Loucy (cell line): ENCODE data around the gene PDGFA.

Source experiments
- H2AFZ ChIP-seq: fragments of 200-600 bp; sonication (generic); 2 replicates; pipeline ENCODE4 v1.6.0; 2016; ENCODE audit warnings: antibody characterized with exemption, mild to moderate bottlenecking, low read length, moderate library complexity
- H3F3A ChIP-seq: fragments of 200-600 bp; 2 replicates; pipeline ENCODE4 v1.6.0; 2016; ENCODE audit warnings: antibody characterized with exemption, low read depth, mild to moderate bottlenecking
- H3K27me3 ChIP-seq: fragments of 200-600 bp; sonication (generic); 2 replicates; pipeline ENCODE4 v1.6.1; 2014; ENCODE audit warnings: low read length, mild to moderate bottlenecking; ENCODE audit not compliant: insufficient read depth, poor library complexity, severe bottlenecking
- H3K36me3 ChIP-seq: fragments of 200-600 bp; sonication (generic); 2 replicates; pipeline ENCODE4 v1.6.1; 2016; ENCODE audit warnings: low read length; ENCODE audit not compliant: insufficient read depth
- H3K4me1 ChIP-seq: fragments of 200-600 bp; sonication (generic); 2 replicates; pipeline ENCODE4 v1.5.1; 2014; ENCODE audit warnings: low read length, mild to moderate bottlenecking; ENCODE audit not compliant: insufficient read depth, poor library complexity, severe bottlenecking
- H3K4me2 ChIP-seq: fragments of 200-600 bp; sonication (generic); 2 replicates; pipeline ENCODE4 v1.6.0; 2014; ENCODE audit warnings: antibody characterized with exemption, low read length, low read depth, mild to moderate bottlenecking; ENCODE audit not compliant: poor library complexity, severe bottlenecking
- H3K4me3 ChIP-seq: fragments of 200-600 bp; sonication (generic); 2 replicates; pipeline ENCODE4 v1.5.1; 2014; ENCODE audit warnings: low read length, mild to moderate bottlenecking, mixed read lengths; ENCODE audit not compliant: poor library complexity, severe bottlenecking
- H3K79me2 ChIP-seq: fragments of 200-600 bp; sonication (generic); 2 replicates; pipeline ENCODE4 v1.6.1; 2014; ENCODE audit warnings: low read length; ENCODE audit not compliant: insufficient read depth
- H3K9ac ChIP-seq: fragments of 200-600 bp; sonication (generic); 2 replicates; pipeline ENCODE4 v1.6.0; 2014; ENCODE audit warnings: mild to moderate bottlenecking, low read depth, low read length, moderate library complexity; ENCODE audit not compliant: poor library complexity, severe bottlenecking
- H3K9me2 ChIP-seq: fragments of 200-600 bp; sonication (generic); replicated peaks from 2 replicates; pipeline ENCODE4 v1.6.1; 2016; ENCODE audit warnings: low read depth, low read length, mixed read lengths
- H3K9me3 ChIP-seq: fragments of 200-600 bp; sonication (generic); 2 replicates; pipeline ENCODE4 v1.6.1; 2014; ENCODE audit warnings: mild to moderate bottlenecking, antibody characterized with exemption, low read length, low read depth; ENCODE audit not compliant: insufficient read depth
- H4K20me1 ChIP-seq: fragments of 200-600 bp; sonication (generic); 2 replicates; pipeline ENCODE4 v1.6.0; 2014; ENCODE audit warnings: antibody characterized with exemption, low read length, mild to moderate bottlenecking; ENCODE audit not compliant: insufficient read depth, poor library complexity, severe bottlenecking
- EZH2phosphoT487 ChIP-seq: fragments of 200-600 bp; IDR thresholded peaks from 2 replicates; pipeline ENCODE4 v1.6.1; 2018; ENCODE audit warnings: antibody characterized with exemption, mild to moderate bottlenecking, moderate library complexity, borderline replicate concordance
- TF ChIP-seq, protein P1 (sequence below): fragments of 200-600 bp; sonication (generic); conservative IDR thresholded peaks from 2 replicates; pipeline ENCODE4 v1.5.1; 2014; ENCODE audit warnings: mild to moderate bottlenecking, antibody characterized with exemption, low read length

PDGFA gene

DNA sequence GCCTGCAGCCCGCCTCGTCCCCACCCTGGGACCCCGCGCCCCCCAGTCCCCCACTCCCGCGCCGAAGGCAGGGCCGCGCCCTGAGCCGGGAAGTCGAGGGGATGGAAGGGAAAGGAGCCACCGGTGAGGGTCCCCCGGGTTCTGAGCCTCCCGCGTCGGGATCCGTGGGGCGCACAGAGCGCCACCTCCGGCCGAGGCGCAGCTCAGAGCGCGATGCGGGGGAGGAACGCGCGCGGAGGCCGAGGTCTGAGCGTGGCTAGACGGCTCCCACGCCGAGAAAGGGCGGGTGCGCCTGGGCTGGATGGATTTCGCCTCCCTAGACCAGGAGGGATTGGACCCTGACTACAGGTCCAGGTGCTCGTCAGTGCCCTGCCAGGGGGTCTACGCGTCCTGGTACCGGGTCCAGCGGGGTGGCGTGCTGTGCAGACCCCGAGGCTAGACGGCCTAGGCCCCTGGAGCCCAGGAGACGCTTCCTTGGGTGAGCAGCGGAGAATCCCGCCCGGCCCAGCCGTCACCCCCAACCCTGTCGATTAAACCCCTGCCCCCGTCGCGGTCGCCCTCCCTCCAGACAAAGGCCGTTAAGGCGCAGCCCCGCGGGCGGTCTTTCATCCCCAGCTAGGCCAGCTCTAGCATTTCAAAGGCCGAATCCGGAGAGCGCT, 986 bp upstream of the PDGFA start:
- H3K36me3 ChIP-seq: no peaks in the 10 kb centered on the region
- H3F3A ChIP-seq: no peaks in the 10 kb centered on the region
- H3K9me3 ChIP-seq: no peaks in the 10 kb centered on the region
- H3K4me1 ChIP-seq: peaks cover 10% of the 10 kb centered on the region
- H3K9ac ChIP-seq: no peak overlapping the region
- H3K9me2 ChIP-seq: no peaks in the 10 kb centered on the region
- no peak overlapping the region for H2AFZ ChIP-seq
- H3K79me2 ChIP-seq: no peaks in the 10 kb centered on the region
- peaks cover 36% of the 10 kb centered on the region for H3K27me3 ChIP-seq
- H3K4me2 ChIP-seq: peak overlapping the region; percentile 62
- peaks cover 5% of the 10 kb centered on the region for H4K20me1 ChIP-seq
- peak overlapping the region; percentile 61 for H3K4me3 ChIP-seq
- TF ChIP-seq EZH2phosphoT487: no peak
- TF ChIP-seq, protein P1, sequence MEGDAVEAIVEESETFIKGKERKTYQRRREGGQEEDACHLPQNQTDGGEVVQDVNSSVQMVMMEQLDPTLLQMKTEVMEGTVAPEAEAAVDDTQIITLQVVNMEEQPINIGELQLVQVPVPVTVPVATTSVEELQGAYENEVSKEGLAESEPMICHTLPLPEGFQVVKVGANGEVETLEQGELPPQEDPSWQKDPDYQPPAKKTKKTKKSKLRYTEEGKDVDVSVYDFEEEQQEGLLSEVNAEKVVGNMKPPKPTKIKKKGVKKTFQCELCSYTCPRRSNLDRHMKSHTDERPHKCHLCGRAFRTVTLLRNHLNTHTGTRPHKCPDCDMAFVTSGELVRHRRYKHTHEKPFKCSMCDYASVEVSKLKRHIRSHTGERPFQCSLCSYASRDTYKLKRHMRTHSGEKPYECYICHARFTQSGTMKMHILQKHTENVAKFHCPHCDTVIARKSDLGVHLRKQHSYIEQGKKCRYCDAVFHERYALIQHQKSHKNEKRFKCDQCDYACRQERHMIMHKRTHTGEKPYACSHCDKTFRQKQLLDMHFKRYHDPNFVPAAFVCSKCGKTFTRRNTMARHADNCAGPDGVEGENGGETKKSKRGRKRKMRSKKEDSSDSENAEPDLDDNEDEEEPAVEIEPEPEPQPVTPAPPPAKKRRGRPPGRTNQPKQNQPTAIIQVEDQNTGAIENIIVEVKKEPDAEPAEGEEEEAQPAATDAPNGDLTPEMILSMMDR: no peak

DNA sequence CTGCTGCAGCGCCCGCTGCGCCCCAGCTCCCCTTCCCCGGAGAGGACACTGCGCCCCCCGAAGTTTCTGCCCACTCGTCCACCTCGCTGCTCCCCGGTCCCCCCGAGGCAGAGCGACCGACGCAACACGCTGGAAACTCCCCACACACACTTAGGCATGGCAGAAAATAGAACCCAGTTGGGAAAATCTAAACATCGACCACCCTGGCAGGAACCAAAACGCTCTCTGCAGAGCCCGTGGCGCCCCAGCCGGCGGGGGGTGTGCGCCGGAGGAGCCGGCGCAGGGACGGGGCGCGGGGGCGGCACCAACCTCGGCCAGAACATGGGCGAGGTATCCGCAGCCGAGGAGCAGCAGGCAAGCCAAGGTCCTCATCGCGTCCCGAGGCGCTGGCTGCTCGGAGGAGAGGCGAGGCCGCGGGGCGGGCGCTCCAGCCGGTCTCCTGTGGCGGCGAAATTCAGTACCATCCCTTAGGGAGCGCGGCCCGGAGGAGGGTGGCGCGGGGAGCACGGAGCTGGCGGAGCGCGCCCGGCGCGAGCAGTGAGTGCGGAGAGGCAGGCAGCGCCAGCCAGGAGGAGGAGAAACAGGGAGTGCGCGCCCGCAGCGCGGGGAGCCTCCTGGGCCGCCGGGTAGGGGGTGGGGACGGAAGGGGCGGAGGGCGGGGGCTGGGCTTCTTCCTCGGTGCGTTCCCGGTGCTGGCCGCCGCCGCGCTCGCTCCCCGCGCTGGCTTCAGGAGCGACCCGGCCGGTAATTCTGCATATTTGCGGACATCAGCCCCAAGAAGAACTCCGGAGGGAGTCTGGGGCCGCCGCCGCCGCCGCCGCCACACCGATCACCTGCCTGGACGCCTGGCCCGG, 789 bp downstream of the PDGFA start:
- H3K4me2 ChIP-seq: peak overlapping the region; percentile 87
- no peak for TF ChIP-seq EZH2phosphoT487
- TF ChIP-seq, protein P1: no peak
- H3K27me3 ChIP-seq: peaks cover 36% of the 10 kb centered on the region
- peak overlapping the region; percentile 87 for H2AFZ ChIP-seq
- H3K36me3 ChIP-seq: no peaks in the 10 kb centered on the region
- peak overlapping the region; percentile 75 for H3K4me3 ChIP-seq
- H3K9ac ChIP-seq: peak overlapping the region; percentile 52
- H4K20me1 ChIP-seq: peaks cover 5% of the 10 kb centered on the region
- peaks cover 10% of the 10 kb centered on the region for H3K4me1 ChIP-seq
- no peaks in the 10 kb centered on the region for H3F3A ChIP-seq
- H3K79me2 ChIP-seq: no peaks in the 10 kb centered on the region
- no peaks in the 10 kb centered on the region for H3K9me2 ChIP-seq
- H3K9me3 ChIP-seq: no peaks in the 10 kb centered on the region

DNA sequence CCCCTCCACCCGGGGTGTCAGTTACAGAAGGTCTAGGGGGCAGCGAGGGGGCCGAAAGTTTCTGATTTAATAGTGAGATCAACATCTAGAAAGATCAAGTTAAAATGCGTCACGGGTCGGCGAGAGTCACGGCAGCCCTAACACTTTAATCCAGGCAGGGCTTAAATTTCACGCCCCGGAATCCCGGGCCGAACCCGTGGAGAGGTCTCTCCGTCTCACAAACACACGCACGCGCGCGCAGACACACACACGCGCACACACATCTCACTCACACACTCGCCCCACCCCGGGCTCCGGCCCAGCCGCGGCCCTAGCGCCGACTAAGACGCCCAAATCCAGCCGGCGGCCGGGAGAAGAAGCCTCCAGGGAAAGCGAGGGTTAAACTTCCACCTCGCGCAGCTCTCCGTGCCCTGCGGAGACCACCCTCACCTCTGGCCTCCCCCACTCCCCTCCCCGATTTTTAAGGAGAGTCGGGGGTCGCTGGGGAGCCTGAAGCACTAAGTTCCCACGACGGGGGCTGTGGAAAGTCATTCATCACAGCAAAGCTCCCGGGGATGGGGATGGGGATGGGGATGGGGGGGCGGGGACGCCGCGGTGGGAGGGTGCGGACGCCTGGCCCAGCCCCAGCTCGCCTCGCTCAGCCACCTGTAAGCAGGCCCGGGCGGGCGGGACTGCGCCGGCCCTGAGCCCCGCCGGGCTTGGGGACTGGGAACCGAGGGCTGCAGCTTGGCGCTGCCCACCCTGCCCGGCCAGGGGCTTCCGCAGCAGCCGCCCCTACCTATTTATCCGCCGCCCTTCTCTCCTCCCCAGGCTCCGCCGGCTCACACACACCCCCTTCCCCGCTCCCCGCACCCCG, 1.6 kb downstream of the PDGFA start:
- Histone ChIP-seq H3K36me3 (no peaks in the 10 kb centered on the region), H3K79me2 (no peaks in the 10 kb centered on the region), H4K20me1 (peaks cover 5% of the 10 kb centered on the region), H3K4me1 (peaks cover 10% of the 10 kb centered on the region), H2AFZ (peak overlapping the region; percentile 87; the same call in 1 of the 2 replicates), H3K9me2 (no peaks in the 10 kb centered on the region), H3K9ac (peak overlapping the region; percentile 52), H3K27me3 (peaks cover 36% of the 10 kb centered on the region), H3K4me3 (peak overlapping the region; percentile 75), H3F3A (no peaks in the 10 kb centered on the region), H3K4me2 (peak overlapping the region; percentile 87), H3K9me3 (no peaks in the 10 kb centered on the region)
- TF ChIP-seq, protein P1: no peak
- TF ChIP-seq EZH2phosphoT487: no peak
